HG03521 (cell line): Measurements from ENCODE around the gene FEZF1.

Experiments
- ATAC-seq: cut with Tn5 transposase; IDR thresholded peaks from one replicate; pipeline ENCODE4 v1.9.1; 2021; ENCODE audit warnings: mild to moderate bottlenecking, moderate library complexity; ENCODE audit not compliant: unreplicated experiment

The FEZF1 gene

GRCh38 chr7:122304319-122304975 is at the start of gene FEZF1:
Gene FEZF1, minus strand, starts transcription at chr7:122304750. Its CDS starts 313 bp downstream, at chr7:122304437.
- ATAC-seq = no peak

- no peak for ATAC-seq
Observed at GRCh38 chr7:122352454-122352853, 47.9 kb upstream of the FEZF1 start.

GRCh38 chr7:122350701-122351100 is 46.2 kb upstream of the FEZF1 start:
- ATAC-seq = no peak

GRCh38 chr7:122344303-122344620 is 39.7 kb upstream of the FEZF1 start:
- no peak for ATAC-seq

- ATAC-seq = no peak
Observed at GRCh38 chr7:122343601-122344302, 39.2 kb upstream of the FEZF1 start.

- ATAC-seq = no peak
Observed at GRCh38 chr7:122340427-122340826, 35.9 kb upstream of the FEZF1 start.

- no peak for ATAC-seq
Observed at GRCh38 chr7:122339145-122339904, 34.8 kb upstream of the FEZF1 start.

- no peak for ATAC-seq
Observed at GRCh38 chr7:122337011-122337410, 32.5 kb upstream of the FEZF1 start.

GRCh38 chr7:122329145-122329802 is 24.7 kb upstream of the FEZF1 start:
- no peak for ATAC-seq

GRCh38 chr7:122327969-122328368 is 23.4 kb upstream of the FEZF1 start:
- ATAC-seq = no peak

- no peak for ATAC-seq
Observed at GRCh38 chr7:122316467-122317388, 12.2 kb upstream of the FEZF1 start.

GRCh38 chr7:122315507-122316466 is 11.2 kb upstream of the FEZF1 start:
- ATAC-seq = no peak

- no peak for ATAC-seq
Observed at GRCh38 chr7:122314284-122314683, 9.7 kb upstream of the FEZF1 start.

- no peak for ATAC-seq
Observed at GRCh38 chr7:122312789-122313188, 8.2 kb upstream of the FEZF1 start.

- no peak for ATAC-seq
Observed at GRCh38 chr7:122311734-122312450, 7.3 kb upstream of the FEZF1 start.

GRCh38 chr7:122311050-122311700 is 6.6 kb upstream of the FEZF1 start:
- no peak for ATAC-seq

- ATAC-seq = peak; percentile 50
Observed at GRCh38 chr7:122310119-122311021, 5.8 kb upstream of the FEZF1 start.
